Midbrain (tissue), 1 donor: ENCODE data around the gene AKAP1.

ENCODE experiments used
- DNase-seq: peaks from one replicate; lab custom pipeline; 2025; lab: John Stamatoyannopoulos, UW

AKAP1 gene

GRCh38 chr17:57105591-57105990 is 20.5 kb downstream of the AKAP1 start:
- DNase-seq: no peak

- no peak for DNase-seq
These were observed 21.2 kb downstream of the AKAP1 start for GRCh38 chr17:57106107-57106835.

GRCh38 chr17:57106836-57107497 is 21.9 kb downstream of the AKAP1 start:
- no peak for DNase-seq

GRCh38 chr17:57107498-57108101 is 22.6 kb downstream of the AKAP1 start:
- no peak for DNase-seq

GRCh38 chr17:57108671-57109392 is 23.8 kb downstream of the AKAP1 start:
- DNase-seq: no peak

- DNase-seq: no peak
These were observed 24.5 kb downstream of the AKAP1 start for GRCh38 chr17:57109393-57110151.

- peak; percentile 14 for DNase-seq
These were observed 25.1 kb downstream of the AKAP1 start for GRCh38 chr17:57110152-57110542.

- no peak for DNase-seq
These were observed 25.7 kb downstream of the AKAP1 start for GRCh38 chr17:57110579-57111325.

GRCh38 chr17:57111386-57111785 is 26.3 kb downstream of the AKAP1 start:
- no peak for DNase-seq

- no peak for DNase-seq
These were observed 28.0 kb downstream of the AKAP1 start for GRCh38 chr17:57113011-57113410.

- DNase-seq: no peak
These were observed 28.6 kb downstream of the AKAP1 start for GRCh38 chr17:57113656-57114055.

GRCh38 chr17:57114085-57114673 is 29.1 kb downstream of the AKAP1 start:
- peak; percentile 3 for DNase-seq

- no peak for DNase-seq
These were observed 30.3 kb downstream of the AKAP1 start for GRCh38 chr17:57115377-57115776.

- DNase-seq: no peak
These were observed 30.9 kb downstream of the AKAP1 start for GRCh38 chr17:57115916-57116315.

GRCh38 chr17:57117798-57118197 is 32.8 kb downstream of the AKAP1 start:
- DNase-seq: no peak

- no peak for DNase-seq
These were observed 35.8 kb downstream of the AKAP1 start for GRCh38 chr17:57120814-57121213.

GRCh38 chr17:57121308-57122042 is 36.4 kb downstream of the AKAP1 start:
- DNase-seq: peak; percentile 44

- DNase-seq: no peak
These were observed 39.0 kb downstream of the AKAP1 start for GRCh38 chr17:57124053-57124452.

GRCh38 chr17:57125406-57125805 is 40.4 kb downstream of the AKAP1 start:
- no peak for DNase-seq

- no peak for DNase-seq
These were observed 40.8 kb downstream of the AKAP1 start for GRCh38 chr17:57125866-57126265.
